Pulmonary artery endothelial cell (primary cell): ENCODE measurements around the gene SARS2. TPM values are rescaled to one million over a fixed set of nuclear protein-coding genes. Genes with fewer than 3 reads are reported as not detected.

Experiments used
- DNase-seq: peaks from one replicate; pipeline ENCODE4 v3.0.0-alpha.2; 2011; ENCODE audit warnings: low read depth, low spot score
- total RNA-seq: library from RNA; depleted of rRNA; stranded (reverse); fragments of >200 nt; gene quantifications from 2 replicates; pipeline ENCODE4 v1.2.3, GENCODE V29; 2014

SARS2 gene
- total RNA-seq, 1 donor from 2014 or later = 18.7 TPM

GRCh38 chr19:38917921-38918491 is 12.6 kb downstream of the SARS2 start:
- no peak for DNase-seq

GRCh38 chr19:38917516-38917915 is 13.0 kb downstream of the SARS2 start:
- no peak for DNase-seq

DNA sequence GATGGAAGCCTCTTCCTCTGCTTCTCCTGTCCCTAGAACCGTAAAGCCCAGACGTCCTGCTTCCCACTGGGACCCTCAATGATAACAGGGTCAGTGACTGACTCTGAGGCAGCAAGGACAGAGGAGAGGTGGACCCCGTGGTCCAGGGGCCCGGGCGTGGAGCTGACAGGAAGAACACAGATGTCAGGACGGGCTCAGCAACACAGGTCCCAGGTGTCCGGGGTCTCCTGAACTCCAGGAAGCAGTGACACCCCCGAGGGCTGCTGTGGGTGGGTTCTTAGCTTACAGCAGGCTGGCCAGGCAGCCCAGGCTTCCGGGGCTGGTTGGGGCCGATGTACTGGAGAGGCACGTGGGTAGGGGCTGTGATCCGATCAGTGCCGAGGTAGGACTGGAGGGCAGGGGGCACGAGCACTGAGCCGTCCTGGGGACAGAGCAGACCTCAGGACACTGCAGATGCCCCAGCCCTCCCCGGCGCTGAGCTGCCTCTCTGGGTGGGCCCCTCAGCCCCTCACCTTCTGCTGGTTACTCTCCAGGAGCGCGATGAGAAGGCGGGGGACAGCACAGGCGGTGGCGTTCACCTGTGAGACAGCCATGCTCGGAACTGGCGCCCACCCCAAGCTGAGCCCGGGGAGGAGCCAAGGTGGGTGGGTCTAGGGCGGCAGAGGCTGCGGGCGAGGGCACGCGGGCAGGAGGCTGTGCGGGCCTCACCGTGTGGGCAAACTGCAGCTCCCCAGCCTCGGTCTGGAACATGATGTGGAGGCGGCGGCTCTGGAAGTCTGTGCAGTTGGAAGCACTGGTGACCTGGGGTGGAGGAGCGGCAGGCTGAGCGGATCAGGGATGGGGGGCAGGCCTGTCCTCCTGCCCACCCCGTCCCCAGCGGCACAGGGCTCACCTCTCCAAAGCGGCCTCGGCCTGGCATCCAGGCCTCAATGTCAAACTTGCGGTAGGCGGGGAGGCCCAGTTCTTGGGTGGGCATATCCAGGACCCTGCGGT is 14.9 kb downstream of the SARS2 start:
- DNase-seq = no peak

DNA sequence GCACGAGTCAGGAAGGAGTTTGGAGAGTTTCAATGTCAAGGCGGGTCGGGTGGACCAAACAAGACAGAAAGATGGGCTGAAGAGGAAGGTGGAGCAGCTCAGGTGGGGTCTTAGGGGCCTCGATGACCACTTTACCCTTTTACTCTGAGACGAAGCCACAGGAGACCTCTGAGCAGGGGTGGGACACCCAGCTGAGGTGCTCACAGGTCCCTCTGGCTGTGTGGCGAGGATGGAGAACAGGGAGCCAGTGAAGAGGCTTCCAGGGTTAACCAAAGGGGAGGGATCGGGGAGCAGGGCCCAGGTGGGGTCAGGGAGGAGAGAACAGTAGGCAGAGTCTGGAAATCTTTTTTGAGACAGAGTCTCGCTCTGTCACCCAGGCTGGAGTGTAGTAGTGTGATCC is 16.6 kb downstream of the SARS2 start:
- DNase-seq = no peak

- no peak for DNase-seq
Measured at GRCh38 chr19:38912600-38913514, 17.7 kb downstream of the SARS2 start.

- no peak for DNase-seq
Measured at GRCh38 chr19:38911388-38912001, 19.1 kb downstream of the SARS2 start.

GRCh38 chr19:38910488-38910887 is 20.1 kb downstream of the SARS2 start:
- no peak for DNase-seq

- DNase-seq = no peak
Measured at GRCh38 chr19:38908911-38909310, 21.7 kb downstream of the SARS2 start.

DNA sequence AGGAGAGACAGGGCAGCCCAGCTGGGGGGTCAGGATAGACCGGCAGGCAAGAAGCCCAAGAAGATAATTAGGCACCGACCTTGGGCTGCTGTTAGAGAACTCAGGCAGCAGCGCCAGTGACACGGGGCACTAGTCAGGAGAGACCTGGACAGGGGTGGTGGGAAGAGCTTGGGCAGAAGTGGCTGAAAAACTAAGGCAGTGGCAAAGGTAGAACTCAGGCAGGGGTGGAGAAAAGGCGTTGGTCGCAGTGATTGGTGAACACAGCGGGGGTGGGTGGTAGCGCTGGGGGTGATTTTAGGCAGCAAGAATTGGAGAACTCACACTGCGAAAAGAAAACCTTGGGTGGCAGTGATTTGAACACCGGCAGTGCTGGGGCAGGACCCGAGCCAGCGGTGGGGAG is 22.9 kb downstream of the SARS2 start:
- no peak for DNase-seq

GRCh38 chr19:38907227-38907626 is 23.3 kb downstream of the SARS2 start:
- no peak for DNase-seq

- DNase-seq = no peak
Measured at GRCh38 chr19:38905620-38906019, 24.9 kb downstream of the SARS2 start.

DNA sequence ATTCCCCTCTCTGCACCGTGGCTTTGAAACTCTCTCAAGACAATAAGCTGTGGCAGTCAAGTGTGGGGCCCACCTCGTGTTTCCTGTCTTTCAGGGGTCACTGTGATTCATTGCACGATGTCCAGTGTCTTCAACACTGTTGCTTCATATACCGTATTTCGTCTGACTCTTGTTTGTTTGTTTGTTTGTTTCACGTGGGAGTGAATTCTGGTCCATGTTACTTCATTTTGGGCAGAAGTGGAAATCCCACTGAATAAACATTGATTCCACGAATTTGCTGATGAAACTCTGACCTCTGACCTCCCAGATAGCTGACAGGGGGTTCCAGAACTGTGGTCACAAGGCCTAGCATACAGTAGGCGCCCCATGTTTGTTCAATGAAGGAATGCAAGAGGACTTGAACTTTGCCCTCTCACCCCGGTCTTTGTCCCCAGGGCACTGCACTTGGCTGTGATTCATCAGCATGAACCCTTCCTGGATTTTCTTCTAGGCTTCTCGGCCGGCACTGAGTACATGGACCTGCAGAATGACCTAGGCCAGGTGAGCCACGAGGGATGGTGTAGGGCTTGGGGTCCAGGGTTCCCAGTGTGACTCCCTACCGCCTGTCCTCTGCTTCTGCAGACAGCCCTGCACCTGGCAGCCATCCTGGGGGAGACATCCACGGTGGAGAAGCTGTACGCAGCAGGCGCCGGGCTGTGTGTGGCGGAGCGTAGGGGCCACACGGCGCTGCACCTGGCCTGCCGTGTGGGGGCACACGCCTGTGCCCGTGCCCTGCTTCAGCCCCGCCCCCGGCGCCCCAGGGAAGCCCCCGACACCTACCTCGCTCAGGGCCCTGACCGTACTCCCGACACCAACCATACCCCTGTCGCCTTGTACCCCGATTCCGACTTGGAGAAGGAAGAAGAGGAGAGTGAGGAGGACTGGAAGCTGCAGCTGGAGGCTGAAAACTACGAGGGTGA is 25.7 kb downstream of the SARS2 start:
- no peak for DNase-seq

- DNase-seq = no peak
Measured at GRCh38 chr19:38901683-38902082, 28.9 kb downstream of the SARS2 start.

GRCh38 chr19:38900743-38901190 is 29.8 kb downstream of the SARS2 start:
- no peak for DNase-seq

DNA sequence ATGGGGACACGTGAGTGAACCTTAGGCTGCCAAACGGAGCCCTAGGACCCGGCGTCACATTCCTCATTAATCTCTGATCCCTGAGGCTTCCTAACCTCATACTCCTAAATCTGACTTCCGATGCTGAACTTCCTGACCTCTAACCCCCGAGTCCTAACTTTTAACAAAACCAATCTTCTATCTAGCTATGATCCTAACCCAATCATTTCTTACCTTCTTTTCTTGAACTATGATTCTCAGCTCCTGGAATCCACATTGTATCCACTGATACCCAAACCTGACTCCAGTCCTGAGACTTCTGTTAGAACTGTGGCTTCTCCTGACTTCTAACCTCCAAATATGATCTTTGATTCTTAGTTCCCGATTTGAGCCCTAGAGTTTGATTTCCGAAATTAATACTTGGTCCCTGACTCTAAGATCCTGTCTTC is 30.3 kb downstream of the SARS2 start:
- no peak for DNase-seq

DNA sequence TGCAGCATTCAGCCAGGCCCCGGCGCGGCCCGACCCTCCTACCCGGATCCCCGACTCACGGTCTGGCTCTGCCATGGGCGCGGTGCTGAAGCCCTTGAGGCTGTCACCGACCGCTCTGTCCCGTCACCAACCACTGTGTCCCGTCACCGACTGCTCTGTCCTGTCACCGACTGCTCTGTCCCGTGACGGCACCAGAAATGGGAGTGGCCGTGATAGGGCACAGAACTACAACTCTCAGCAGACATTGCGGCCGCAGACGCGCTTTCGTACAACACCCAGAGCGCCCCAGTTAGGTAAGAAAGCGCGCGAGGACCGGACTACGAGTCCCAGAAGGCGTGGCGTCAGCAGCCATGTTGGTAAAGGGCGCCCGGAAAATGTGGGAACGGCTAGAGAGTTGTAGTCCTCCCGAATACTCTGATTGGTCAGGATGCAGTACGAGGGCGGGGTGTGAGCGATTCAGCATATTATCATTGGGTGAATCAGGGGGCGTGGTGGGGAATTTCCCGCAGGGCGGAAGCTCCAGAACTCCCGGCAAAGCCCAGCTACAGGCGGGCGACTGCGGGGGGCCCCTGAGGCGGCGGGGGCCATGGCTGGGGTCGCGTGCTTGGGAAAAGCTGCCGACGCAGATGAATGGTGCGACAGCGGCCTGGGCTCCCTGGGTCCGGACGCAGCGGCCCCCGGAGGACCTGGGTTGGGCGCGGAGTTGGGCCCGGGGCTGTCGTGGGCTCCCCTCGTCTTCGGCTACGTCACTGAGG is 30.9 kb downstream of the SARS2 start, which contains the start of the genes NFKBIB and SIRT2:
NFKBIB (plus strand) TSS at position 523 of the 755 bp plus-strand sequence; CDS start at position 587, 64 bp downstream.
SIRT2 (minus strand) TSS at position 172 of the 755 bp plus-strand sequence; CDS start at position 75, 97 bp downstream.
- DNase-seq = peak; percentile 99

GRCh38 chr19:38898788-38899446 is 31.6 kb downstream of the SARS2 start:
- DNase-seq = no peak

DNA sequence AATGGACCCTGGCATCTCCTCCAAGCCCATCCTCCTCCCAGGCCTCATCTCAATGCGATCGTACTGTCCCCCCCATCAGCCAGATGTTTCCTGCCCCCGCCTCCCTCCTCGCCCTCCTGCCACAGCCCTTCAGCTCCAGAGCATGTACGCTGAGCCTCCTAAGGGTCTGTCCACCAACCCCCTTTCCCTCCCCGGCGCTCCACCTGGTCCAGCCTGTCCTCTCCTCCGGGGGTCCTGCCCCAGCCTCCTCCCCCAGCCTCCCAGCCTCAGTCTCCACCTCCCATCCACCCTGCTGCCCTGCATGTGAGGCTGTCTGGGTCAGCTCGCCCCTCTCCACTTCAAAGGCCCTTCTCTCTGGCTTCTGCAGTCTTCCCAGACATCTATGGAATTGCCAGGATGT is 35.6 kb downstream of the SARS2 start:
- DNase-seq = no peak
